Stimulated activated CD8-positive, alpha-beta memory T cell treated with anti-CD3 and anti-CD28 coated beads, Interleukin-12 subunit alpha, Interleukin-12 subunit beta, amount 100 ng/mL, for 4 hours (primary cell): ENCODE data around the gene CFAP53.
"Not testable (repeated sequence)": the region's sequence is repeated elsewhere in the genome, so short reads cannot be mapped to it uniquely, and the experiment has no call there.

Source experiments
- DNase-seq: peaks from one replicate; pipeline ENCODE4 v3.0.0-alpha.2; 2020; ENCODE audit warnings: low read depth

Gene CFAP53, protein sequence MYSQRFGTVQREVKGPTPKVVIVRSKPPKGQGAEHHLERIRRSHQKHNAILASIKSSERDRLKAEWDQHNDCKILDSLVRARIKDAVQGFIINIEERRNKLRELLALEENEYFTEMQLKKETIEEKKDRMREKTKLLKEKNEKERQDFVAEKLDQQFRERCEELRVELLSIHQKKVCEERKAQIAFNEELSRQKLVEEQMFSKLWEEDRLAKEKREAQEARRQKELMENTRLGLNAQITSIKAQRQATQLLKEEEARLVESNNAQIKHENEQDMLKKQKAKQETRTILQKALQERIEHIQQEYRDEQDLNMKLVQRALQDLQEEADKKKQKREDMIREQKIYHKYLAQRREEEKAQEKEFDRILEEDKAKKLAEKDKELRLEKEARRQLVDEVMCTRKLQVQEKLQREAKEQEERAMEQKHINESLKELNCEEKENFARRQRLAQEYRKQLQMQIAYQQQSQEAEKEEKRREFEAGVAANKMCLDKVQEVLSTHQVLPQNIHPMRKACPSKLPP

GRCh38 chr18:50266248-50266704 is at the start of gene CFAP53:
Gene CFAP53, minus strand, starts transcription at chr18:50266495. Its CDS starts 91 bp downstream, at chr18:50266404.
- DNase-seq: peak; percentile 81

GRCh38 chr18:50315100-50315871 is 49.0 kb upstream of the CFAP53 start:
- DNase-seq: no peak

- DNase-seq: no peak
Measured at GRCh38 chr18:50313873-50314460, 47.7 kb upstream of the CFAP53 start.

GRCh38 chr18:50313031-50313607 is 46.8 kb upstream of the CFAP53 start:
- DNase-seq: no peak

GRCh38 chr18:50312296-50313030 is 46.2 kb upstream of the CFAP53 start:
- DNase-seq: no peak

DNA sequence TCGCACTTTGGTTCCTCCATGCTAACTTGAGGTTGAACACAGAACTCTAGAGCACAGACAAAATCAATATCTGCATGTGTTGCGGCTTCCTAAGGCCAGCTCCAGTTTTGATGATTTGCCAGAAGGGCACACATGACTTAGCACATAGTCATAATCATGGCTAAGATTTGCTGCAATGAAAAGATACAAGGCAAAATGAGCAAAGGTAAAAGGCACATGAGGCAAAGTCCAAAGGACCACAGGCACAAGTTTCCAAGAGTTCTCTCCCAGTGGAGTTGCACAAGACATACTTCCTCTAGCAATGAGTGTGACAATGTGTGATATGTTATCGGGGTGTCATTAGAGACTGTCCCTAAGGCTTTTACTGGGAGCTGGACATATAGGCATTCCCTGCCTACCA is 45.4 kb upstream of the CFAP53 start:
- no peak for DNase-seq

- DNase-seq: no peak
Measured at GRCh38 chr18:50310080-50310479, 43.8 kb upstream of the CFAP53 start.

DNA sequence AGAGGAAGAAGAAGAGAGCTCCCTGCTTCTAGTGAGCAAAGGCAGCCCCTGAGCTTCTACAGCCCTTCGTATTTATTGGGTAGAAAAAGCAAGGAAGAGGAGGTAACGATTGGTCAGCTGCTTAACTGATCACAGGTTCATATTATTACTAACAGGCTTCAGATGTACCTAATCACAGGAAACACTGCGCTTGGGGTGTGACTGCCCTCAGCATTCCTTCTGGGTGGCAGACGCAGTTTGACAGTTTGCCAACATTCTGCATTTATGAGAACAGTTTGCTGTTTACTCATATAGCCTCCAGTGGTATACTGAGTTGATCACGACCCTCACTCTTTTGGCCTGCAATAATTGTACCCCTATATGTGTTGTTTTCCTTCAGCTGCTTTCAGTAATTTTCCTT is 42.6 kb upstream of the CFAP53 start:
- DNase-seq: not testable (repeated sequence)

DNA sequence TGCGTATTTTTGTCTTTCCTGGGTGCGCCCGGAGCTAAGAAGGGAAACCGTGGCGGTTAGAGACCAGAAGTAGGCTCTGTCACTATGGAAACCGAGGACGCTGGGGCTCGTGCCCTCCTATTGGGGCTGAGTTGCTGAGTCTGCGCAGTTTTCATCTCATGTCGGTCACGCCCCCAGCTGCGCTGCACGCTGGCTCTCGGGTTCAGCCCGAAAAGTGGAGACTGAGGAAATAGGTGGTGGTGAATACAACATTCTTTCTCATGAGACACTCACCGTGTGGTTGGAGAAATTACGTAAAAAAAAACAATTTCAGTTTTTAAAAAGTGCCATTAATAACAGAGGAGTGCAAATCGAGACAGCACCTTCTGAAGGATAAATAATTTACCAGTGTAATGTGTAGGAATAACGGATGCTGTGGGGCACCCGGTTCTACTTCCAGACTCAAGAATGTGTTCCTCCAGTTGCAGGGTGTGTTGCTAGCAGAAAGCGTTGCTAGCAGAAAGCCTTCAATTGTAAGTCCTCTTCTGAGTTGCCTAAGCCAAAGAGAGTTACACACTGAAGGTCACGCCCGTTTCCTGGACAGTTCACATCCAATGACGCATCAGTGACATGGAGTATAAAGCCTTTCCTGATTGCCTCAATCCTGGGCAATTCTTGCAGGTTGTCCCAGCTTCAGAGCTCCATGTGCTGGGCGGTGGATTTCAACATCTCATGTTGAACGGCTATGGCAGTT is 41.6 kb upstream of the CFAP53 start:
- DNase-seq: peak; percentile 71

DNA sequence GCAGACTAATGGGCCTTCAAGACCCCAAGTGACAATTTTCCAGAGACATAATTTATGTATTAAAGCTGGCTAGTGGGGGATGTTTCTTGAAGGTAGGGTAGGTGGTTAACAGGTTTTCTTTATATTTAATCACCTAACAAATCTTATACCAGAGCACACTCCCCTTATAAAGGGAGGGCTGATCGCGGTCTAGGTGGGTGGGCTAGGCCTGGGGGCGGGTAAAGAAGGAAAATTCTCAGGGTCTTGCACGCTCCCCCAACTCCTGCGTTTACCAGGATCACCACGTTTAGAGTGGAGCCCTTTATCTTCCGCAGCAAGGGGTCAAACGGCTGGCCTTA is 41.1 kb upstream of the CFAP53 start:
- no peak for DNase-seq

- no peak for DNase-seq
Measured at GRCh38 chr18:50306944-50307343, 40.6 kb upstream of the CFAP53 start.

DNA sequence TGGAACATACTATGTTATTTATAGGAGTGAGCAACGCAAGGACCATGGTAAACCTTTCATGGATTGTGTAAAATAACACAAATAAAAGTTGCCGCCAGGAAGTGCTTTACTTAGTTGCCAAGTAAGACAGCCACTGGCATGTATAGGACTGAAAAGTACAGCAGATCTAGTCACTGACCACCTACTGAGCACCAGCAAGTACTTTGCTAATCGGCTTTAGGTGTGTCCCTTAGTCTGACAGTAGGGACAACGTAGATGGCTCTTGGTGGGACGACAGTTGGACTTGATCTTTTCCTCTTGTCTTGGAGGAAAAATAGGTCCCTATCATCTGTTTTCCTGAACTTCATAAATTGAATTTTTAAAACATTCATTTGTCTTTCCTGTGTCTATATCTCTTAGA is 34.8 kb upstream of the CFAP53 start:
- no peak for DNase-seq

DNA sequence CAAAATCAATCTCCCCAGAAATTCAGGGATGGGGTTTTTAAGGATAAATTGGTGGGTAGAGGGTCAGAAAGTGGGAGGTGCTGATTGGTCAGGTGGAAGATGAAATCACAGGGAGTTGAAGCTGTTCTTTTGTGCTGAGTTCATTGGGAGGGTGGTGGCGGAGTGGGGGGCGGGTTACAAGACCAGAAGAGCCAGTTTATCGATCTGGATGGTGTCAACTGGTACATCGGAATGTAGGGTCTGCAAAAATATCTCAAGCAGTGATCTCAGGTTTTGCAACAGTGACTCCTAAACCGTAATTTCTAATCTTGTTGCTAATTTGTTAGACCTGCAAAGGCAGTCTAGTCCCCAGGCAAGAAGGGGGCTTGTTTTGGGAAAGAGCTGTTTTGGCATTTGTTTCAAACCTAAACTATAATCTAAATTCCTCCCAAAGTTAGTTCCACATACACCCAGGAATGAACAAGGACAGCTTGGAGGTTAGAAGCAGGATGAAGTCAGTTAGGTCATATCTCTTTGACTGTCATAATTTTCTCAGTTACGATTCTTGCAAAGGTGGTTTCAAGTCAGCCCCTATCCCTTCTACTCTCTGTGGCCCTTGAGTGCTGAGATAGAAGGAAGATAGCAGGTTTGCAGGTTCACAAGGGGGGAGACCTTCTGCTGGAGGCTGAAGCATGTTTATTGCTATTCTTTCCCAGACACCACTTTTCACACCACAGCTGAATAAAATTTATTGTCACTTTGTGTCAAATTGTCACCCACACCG is 33.5 kb upstream of the CFAP53 start:
- no peak for DNase-seq

DNA sequence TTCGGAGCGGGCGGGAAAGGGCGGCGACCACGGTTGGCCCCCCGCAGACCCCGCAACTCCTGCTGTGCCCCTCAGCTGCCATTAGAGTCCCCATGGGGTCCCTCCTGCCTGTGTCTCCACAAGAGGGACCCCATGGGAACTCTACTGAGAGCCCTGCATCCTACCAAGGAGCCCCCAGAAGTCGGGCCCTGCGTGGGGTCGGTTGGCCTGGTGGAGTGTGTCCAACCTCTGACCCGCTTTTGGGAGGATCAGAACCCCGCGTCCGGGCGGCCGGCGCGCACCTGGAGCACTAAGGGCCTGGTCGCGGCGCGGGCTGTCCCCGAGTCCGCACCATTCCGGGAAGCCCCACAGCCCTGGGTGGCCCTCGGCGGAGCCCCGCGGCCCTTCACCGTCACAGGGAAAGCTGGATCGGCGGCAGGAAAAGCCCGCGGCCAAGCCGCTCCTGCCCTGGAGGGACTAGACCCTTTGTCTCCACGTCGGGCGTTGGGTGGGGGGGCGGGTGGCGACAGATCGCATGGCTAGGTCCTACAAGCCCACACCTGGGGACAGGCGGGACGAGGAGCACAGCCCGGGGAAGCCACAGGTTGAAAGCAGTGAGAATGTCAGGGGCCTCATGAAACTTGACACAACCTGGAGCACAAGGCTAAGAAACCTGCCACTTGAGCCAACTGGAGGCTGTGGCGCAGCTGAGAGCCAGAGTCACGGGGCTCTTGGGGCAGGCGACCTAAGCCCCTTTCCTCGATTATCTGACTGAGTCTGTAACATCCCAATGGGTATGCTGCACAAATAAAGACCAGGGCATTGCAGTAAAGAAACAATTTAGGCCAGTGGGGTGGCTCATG is 32.4 kb upstream of the CFAP53 start:
- no peak for DNase-seq

DNA sequence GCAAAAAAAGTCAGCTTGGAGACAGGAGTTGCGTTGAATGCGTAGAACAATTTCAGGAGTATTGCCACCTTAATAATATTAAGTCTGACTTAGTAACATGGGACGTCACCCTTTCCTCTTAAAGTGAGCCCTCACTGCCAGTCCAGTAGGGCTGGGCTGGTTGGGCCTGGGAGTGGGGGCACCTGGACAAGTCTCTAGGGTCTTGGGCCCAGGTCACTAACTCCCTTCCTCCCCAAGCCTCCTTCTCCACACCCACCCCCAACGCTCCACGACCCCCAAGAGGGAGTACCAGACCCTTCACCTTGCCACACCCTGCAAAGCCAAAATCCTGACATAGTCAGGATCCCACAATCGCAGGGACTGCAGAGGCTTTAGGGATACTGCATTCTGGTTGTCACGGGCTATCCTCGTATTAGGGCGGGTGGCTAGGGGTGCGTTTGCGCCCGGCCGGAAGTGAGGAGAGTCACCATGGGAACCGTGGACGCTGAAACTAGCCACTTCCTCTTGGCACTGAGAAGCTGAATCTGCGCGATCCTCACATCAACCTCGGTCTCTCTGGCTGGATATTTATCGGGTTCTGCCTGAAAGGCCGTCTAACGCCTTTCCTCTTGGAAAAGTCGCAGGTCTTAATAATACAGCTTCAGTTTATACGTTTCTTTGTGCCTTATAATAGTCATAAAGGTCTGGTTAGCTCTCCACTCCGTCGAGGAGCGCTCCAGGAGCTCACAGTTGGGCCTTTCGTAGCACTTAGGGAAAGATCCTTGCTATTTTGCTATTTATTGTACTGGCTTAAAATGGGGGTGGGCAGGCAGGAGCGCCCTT is 31.5 kb upstream of the CFAP53 start:
- DNase-seq: peak; percentile 41

- DNase-seq: no peak
Measured at GRCh38 chr18:50293039-50293438, 26.7 kb upstream of the CFAP53 start.

- no peak for DNase-seq
Measured at GRCh38 chr18:50289108-50289443, 22.8 kb upstream of the CFAP53 start.

DNA sequence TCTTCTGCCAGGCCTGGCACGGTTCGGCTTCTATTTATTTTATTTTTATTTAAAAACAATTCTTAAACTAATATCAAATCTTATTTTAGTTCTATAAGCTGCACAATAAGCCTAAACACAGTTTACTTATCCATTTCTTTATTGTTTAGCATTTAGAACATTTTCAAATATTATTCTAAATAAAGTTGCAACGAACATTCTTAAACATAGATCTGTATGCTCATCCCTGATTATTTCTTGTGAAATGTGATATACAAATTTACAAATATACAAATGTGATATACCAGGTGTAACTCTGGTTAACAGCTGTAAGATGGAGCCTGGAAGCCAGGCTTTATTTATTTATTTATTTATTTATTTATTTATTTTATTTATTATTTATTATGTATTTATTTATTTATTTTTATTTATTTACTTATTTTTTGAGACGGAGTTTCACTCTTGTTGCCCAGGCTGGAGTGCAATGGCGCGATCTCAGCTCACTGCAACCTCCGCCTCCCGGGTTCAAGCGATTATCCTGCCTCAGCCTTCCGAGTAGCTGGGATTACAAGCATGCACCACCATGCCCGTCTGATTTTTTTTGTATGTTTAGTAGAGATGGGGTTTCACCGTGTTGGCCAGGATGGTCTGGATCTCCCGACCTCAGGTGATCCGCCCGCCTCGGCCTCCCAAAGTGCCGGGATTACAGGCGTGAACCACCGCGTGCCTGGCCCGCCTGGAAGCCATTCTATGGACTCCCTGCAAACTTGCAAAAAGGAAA is 22.2 kb upstream of the CFAP53 start:
- DNase-seq: not testable (repeated sequence)
